Colon (tissue), 2 donors: ENCODE results near the gene TDP2.
"Not testable (repeated sequence)": the region's sequence is repeated elsewhere in the genome, so short reads cannot be mapped to it uniquely, and the experiment has no call there.

Experiments
- FAIRE-seq: peaks from 2 replicates; lab custom pipeline; 2012; peaks lifted over from hg19 to GRCh38; lab: Jason Lieb, UNC
- donor health status: control.
- donor health status: control.

The TDP2 gene

DNA sequence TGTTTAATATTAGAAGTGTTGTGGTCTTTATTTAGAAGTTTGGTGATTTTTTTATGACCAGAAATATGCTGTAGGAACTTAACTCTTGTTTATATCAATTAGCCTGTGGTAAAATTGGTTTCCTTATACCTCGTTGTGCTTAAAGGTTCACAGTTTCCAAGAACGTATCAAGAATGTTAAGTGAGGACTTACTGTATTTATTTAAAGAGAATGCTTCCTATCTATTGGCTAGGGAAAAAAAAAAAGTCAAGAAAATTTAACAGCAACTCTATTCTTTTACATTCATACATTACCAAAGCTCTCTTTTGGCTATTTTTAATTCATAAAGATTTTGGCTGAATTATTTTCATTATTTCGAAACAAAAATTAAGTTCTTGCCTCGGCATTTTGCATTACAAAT lies 22.3 kb downstream of the TDP2 start:
- no peak for FAIRE-seq

DNA sequence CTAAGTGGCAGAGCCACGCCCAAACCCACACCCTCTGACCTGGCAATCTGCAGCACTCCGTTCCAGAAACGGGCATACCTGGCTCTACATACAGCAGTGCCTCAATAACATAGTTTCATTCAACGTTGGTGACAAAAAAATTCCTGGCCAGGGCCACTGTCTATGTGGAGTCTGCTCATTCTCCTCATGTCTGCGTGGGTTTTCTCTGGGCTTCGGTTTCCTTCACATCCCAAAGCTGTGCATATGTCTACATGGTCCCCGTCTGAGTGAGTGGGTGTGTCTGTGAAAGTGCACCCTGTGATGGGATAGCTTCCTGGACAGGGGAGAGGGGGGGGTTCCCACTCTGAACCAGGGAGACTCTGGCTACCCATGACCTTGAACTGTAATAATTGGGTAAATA lies 22.8 kb downstream of the TDP2 start:
- no peak for FAIRE-seq

DNA sequence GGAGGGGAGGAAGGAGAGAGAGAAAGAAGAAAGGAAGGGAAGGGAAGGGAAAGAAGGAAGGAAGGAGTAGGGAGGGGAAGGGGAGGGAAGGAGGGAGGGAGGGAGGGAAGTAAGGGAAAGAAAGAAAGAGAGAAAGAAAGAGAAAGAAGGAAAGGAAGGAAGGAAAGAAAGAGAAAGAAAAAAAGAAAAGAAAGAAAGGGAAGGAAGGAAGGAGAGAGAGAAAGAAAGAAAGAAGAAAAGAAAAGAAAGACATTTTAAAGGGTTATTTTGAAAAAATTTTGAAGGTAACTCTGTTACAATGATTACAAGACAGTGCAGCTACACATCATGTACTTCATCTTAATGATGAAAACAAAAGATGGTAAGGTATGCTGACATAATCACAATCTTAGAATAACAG lies 24.6 kb downstream of the TDP2 start:
- no peak for FAIRE-seq

DNA sequence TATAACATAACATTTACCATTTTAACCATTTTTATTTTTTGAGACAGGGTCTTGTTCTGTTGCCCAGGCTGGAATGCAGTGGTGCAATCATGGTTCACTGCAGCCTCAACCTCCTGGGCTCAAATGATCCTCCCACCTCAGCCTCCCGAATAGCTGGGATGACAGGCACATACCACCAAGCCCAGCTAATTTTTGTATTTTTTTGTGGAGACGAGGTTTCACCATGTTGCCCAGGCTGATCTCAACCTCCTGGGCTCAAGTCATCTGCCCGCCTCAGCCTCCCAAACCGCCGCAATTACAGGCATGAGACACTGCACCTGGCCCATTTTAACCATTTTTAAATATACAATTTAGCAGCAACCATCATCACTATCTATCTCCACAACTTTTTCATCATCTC lies 26.1 kb downstream of the TDP2 start:
- FAIRE-seq, result not testable (repeated sequence)

DNA sequence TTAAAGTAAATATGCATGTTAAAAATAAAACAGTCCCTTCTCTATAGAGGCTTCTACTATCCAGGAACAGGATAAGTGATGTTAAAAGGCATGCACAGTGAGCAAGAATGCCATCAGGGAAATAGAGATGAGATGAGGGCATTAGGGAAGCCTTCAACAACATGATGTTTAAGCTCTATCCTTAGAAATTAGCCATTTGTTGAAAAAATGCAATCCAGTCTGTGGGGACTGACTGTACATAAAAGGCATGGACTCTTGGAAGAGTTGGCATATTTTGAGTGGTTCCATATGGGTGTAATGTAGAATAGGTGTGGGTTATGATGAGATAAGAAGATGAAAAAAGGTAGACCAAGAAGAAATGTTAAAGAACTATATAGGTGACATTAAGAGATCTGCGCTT lies 26.5 kb downstream of the TDP2 start:
- FAIRE-seq, result no peak

DNA sequence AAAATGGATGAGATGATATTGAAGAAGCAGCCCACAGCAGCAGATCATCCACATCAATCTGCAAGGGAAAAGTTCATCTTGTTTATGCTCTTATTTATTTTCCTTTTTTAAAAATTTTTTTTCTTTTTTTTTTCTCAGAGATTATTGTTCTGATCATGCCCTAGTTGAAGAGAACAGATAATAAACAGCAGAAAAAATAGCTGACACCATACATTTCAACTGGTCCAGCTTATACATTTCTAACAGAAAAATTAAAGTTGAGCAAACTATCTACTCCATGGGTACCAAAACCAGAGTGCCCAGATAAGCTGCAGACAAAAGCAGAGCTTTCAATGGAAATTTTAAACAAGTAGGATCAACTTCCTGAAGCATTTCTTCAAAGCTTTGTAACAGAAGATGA lies 30.0 kb downstream of the TDP2 start:
- FAIRE-seq, result no peak

DNA sequence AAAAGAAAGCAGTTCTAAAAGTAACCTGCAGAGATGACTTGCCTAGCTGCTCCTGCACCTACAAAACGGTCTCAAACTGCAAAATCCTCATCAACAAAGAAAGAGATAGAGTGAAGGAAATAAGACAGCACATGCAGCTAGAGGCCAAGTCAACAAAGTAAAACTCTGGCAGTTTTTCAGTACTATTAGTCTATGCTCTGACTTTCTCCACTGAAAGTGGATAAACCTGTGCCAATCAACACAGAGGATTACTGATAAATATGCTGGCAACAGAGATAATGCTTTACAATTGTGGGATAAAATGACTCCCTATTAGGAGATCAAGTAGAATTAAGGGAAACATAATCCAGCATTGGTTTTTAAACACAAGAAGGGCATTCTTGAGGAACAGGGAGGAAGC lies 34.1 kb downstream of the TDP2 start:
- no peak for FAIRE-seq

DNA sequence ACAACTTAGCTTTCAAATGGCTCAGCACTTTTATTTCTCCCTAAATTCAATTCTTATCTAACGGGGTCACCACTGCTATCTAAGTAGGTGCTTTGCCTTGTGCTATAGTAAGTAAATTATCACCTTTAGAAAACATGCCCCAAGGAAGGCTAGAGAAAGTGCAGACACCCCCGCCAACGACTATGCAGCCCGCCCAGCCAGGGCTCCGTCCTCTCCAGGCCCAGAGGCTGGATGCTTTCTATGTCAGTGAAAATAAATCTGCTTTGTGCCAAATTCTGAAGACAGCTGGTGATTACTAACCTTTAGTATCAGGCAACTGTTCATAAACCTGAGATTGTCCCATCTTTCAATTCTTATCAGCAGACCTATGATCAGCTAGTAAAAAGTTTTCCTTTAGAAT lies 35.0 kb downstream of the TDP2 start:
- FAIRE-seq, result no peak

DNA sequence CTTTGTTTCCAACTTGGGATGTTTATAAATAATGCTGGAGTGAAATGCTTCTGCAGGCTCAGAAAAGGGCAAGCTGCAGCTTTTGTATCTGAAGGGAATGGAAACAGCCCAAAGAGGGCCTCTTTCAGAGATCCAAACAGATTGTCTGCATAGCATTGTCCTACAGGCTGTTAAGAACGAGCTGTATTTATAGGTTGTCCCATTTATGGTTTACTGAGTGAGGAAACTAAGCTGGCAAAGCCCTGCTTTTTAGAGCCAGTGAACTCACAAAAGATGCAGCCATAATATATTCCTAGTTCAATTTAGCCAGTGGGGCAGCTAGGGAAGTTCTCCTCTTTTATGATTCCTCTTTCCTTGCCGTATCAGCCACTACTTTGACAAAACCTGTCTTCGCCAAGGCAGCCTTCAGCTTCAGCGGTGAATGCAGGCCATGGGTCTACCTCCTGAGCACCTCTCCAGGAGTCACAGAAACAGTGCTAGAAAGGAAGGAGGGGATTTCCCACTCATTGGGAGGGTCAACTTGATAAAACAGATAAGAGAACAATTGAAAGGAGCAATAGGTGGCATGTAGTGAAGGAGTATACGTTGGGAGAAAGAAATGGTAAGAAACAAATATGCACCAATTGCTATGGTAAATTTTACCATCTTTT lies 35.7 kb downstream of the TDP2 start:
- no peak for FAIRE-seq

DNA sequence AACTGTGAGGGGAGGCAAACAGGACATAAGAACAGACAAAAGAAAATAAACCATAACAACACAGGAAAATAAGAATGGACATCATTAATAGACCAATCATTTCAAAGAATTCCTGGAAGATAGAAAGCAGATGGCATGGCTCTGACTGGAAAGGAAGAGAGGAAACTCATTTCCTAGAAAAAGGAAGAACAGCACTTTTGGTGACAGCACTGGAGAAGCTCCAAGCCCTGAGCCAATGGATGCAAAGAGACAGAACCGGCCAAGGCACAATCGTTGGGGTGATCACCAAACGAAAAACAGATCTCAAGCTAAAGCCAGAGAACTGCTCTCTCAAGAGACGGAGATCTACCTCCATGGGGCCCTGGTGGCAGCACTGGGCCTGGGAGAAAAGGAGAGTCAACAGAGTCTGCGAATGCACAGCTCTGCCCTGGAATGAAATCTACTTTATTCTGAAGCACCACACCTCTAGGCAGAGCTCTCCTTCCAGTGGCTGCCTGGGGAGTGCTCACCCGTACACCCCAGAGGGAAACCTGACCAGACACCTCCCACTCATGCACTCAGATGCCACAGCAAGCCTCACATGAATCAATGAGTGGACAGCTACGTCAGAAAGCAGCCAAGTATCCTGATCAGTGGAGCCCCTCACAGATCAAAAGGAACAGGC lies 44.9 kb downstream of the TDP2 start:
- FAIRE-seq, result no peak

DNA sequence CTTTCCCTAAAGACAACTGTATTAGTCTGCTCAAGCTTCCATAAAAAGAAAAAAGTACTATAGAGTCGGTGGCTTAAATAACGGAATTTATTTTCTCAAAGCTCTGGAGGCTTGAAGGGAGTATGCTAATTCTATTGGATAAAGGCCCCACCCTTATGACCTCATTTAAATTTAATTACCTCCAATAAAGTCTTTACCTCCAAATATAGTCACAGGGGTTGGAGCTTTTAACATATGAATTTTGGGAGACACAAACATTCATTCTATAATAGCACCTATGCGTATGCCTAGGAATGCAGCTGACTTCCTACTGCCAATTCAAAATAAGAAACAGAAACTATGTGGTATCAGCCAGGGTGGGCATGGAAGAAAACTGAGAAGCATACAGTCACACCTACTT lies 46.1 kb downstream of the TDP2 start:
- FAIRE-seq, result no peak

DNA sequence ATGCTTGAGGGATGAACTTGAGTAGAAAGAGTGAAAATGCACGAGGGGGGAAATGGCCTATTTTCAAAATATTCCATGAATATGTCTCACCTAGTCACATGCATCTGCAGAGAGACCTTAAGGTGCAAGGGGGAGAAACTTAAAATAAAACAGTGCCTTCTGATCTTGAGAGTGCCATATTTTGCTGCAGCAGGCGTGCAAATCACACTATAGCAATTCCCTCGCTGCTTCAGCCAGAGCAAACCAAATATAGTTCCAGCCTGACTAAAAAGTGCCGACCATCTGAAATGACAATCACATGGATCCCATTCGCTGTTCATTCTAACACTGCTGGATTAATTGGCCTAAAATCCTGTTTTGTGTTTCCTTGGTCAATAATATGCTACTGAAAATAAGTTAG lies 47.0 kb downstream of the TDP2 start:
- FAIRE-seq, result no peak

DNA sequence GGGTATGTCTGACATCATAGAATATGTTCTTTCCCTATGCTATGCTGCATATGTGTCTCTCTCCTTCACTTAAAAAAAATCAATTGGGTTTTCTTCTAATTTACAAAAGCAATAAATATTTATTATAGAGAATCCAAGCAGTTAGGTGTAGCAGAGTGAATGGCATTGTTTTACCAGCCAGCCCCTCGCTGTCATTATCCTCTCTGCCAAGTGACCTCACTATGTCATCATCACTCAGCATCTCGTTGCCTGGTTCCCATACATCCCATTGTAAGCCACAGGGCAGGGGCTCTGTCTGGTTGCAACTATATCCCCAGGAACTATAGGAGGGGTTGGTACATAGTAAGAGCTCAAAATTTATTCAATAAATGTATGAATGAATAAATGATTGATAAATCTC lies 52.1 kb downstream of the TDP2 start:
- no peak for FAIRE-seq

DNA sequence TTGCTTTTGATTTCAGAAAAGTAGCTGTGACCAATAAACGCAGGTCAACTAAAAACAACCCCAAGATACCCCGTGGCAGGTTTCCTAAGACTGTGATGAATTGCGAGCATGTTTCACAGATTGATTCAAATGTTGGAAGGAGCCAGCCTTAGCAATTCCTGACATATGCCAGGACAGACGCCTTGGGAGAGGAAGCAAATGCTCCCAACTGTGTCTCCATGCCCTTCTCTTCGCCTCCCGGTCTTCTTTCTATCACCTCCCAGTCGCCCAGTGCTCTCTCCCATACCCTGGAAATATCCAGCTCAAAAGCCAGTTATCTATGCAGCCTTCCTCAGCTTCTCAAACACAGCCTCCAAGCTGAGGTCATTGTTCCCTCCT lies 52.7 kb downstream of the TDP2 start:
- FAIRE-seq, result no peak

DNA sequence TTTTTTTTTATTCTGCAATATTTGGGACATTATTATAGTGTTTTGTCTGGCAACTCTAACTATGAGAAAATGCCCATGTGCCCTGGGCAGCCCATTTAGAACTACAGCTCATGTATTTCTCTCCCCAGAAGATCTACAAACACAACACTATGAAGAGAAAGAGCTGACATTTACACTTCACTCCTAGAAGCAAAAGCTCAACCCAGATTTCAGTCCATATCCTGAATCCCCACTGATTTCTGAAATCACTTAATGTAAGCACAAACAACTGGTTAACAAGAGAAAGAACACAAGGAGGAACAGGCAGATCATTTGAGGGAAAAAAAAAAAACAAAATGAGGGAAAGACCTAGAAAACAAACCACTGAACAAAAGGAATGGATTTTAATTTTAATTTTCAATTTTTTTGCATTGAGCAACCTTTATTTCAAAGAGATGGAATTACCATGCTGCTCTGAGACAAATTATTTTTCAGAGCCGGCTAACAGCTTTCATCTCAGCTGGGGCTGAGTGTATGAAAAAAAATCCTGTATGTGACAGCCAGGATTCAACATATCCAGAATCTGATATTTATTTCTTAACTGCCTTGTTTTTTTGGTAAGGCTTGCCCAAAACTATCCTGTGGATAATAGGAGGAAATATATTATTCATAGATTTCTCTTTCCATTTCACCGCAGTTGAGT lies 53.2 kb downstream of the TDP2 start:
- no peak for FAIRE-seq

DNA sequence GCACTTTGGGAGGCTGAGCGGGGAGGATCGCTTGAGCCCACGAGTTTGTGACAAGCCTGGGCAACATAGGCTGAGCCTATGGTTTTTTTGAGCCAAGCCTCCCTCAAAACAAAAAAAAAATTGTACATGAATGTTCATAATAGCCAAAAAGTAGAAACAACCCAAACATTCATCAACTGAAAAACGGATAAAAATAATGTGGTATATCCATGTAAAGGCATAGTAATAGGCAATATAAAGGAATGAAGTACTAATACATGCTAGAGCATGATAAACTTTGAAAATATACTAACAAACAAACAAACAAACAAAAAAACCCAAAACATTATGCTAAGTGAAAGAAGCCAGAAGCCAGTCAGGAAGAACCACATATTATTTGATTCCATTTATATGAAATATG lies 56.0 kb downstream of the TDP2 start:
- FAIRE-seq, result no peak

DNA sequence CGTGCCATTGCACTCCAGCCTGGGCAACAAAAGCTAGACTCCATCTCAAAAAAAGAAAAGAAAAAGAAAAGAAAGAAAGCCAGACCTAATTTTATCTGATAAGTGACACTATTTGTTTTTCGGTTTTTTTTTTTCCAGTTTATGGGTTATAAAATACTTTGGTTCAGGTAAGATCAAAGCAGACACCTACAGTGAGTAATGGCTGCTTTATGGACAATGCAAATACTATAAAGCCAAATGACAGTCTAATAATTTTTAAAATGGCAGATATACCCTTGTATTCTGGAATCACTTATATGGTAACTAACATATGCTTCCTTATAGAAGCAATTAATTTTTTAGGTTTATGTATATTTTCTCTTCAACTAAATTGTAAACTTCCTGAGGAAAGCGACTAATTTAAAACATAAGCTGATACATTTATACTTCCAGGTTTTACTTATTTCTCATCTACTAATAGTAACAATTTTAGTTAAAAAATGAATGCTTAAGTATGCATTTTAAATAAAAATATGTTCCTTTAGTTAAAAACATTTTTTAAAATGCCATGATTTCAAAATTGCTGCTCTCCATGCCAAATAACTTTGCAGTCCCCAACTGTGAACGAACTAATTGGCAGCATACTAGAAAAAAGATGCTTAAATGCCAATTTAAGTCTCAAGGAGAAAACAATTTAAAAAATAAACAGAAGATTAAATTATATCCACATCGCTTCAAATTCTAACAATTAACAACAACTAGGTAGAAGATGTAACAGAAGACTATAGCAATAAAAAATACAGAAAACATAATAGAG lies 59.2 kb downstream of the TDP2 start:
- peak; percentile 10 for FAIRE-seq

DNA sequence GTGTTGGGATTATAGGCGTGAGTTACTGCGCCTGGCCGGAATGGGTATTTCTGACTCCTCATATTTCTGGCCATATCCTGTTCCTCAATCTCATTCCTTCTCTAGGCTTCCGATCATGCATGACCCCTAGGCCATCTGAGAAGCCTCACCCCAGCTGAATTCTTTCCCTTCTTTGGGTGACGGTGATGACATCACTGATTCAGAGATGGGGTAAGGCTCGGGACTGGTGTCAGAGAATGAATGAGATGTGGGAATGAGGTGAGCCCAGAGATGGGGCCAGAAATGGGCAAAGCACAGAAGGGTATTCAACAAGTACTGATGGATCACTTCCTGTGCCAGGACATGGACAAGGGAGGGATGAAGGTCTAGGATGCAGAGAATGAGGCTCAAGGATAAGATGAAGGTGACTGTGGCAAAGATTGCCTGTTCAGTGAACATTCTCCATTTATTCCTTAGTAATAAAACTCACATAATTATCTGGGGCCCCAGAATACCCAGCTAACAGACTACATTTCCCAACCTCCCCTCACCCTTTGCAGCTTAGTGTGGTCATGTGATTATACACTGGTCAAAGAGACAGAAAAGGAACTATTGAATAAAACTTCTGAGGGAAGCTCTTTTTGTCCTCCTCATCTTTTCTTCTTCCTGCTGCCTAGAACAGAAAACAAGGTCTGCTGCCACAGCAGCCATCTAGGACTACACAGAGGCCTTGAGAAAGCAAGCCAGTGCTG lies 60.3 kb downstream of the TDP2 start:
- FAIRE-seq, result no peak

DNA sequence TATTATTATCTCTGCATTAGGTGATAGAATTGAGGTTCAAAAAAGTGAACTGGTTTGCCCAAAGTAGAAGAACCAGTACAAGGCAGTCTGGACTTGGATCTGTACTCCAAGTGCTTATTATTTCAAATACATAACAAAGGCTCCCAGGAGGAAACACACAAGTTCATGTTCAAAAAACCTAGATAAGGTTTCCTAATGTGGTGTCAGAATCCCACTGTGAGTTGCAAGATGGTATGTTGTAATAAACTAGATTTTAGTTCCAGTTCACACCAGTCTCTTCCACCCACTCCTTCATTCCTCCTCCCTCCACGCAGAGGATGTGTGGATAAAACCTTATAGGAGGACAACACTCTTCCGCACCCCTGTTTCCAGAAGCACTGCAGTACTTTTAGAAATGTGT lies 63.5 kb downstream of the TDP2 start:
- FAIRE-seq, result no peak

DNA sequence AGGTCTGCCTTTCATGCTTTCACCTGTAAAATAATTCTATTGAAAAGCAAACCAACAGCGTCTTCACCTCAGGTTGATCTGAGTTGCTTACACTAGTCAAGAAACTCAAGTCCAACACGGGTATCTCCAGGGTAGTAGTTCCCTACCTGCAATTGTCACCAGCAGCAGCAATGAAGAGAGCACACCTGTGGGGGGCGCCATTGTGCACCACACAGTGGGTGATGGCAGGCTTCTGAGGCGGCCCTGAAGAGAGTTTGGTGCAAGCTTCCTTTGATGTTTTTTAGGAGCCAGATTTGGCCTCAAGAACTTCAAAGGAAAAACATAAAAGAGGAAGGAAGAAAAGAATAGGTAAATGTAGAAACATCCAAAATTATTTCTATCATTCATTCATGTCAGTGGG lies 65.8 kb downstream of the TDP2 start:
- no peak for FAIRE-seq
